Measurements from ENCODE around the gene POLQ.

The POLQ gene

GRCh38 chr3:121592856-121593702, 47.3 kb upstream of the POLQ start, which contains the start of gene FBXO40:
FBXO40 (plus strand) TSS chr3:121593379; CDS start chr3:121620576, 27,197 bp downstream.
- no peaks in the 10 kb centered on the region for H3K9me3 ChIP-seq (ENCODE audit: control insufficient read depth, insufficient read depth, low read length)
- H3K79me2 ChIP-seq (ENCODE audit: control insufficient read depth, low read length) = no peaks in the 10 kb centered on the region
- H3K4me2 ChIP-seq (ENCODE audit: low read length) = peak within 1 kb of the TSS; percentile 49
- no peaks in the 10 kb centered on the region for H3K36me3 ChIP-seq (ENCODE audit: control insufficient read depth, low read length)
- H4K20me1 ChIP-seq (ENCODE audit: control insufficient read depth, insufficient read depth, low read depth, low read length) = no peaks in the 10 kb centered on the region
- H3K27me3 ChIP-seq (ENCODE audit: control insufficient read depth, low read length) = no peaks in the 10 kb centered on the region
- H3K4me3 ChIP-seq (ENCODE audit: low read length) = peak within 1 kb of the TSS; percentile 31
- no peak within 1 kb of the TSS for H3K27ac ChIP-seq (ENCODE audit: low read depth, low read length)
- H3K9me2 ChIP-seq (replicated peaks; ENCODE audit: control insufficient read depth, low read length) = no peaks in the 10 kb centered on the region
- H3K4me1 ChIP-seq (ENCODE audit: control insufficient read depth, low read length) = peaks cover 20% of the 10 kb centered on the region
- H3F3A ChIP-seq (ENCODE audit: control insufficient read depth, insufficient read depth) = no peaks in the 10 kb centered on the region
- no peak for TF ChIP-seq CTCF (IDR thresholded peaks at IDR 0.05; ENCODE audit: low read depth, low read length, poor library complexity, severe bottlenecking)
- TF ChIP-seq EZH2phosphoT487 (IDR thresholded peaks at IDR 0.05; ENCODE audit: borderline replicate concordance, low read length) = no peak

- H3K36me3 ChIP-seq (ENCODE audit: control insufficient read depth, low read length) = no peaks in the 10 kb centered on the region
- H3K27me3 ChIP-seq (ENCODE audit: control insufficient read depth, low read length) = peaks cover 11% of the 10 kb centered on the region
- H3F3A ChIP-seq (ENCODE audit: control insufficient read depth, insufficient read depth) = no peaks in the 10 kb centered on the region
- H3K4me3 ChIP-seq (ENCODE audit: low read length) = no peak overlapping the region
- no peak overlapping the region for H3K4me2 ChIP-seq (ENCODE audit: low read length)
- no peaks in the 10 kb centered on the region for H3K9me2 ChIP-seq (replicated peaks; ENCODE audit: control insufficient read depth, low read length)
- no peaks in the 10 kb centered on the region for H4K20me1 ChIP-seq (ENCODE audit: control insufficient read depth, insufficient read depth, low read depth, low read length)
- no peak overlapping the region for H3K27ac ChIP-seq (ENCODE audit: low read depth, low read length)
- H3K79me2 ChIP-seq (ENCODE audit: control insufficient read depth, low read length) = no peaks in the 10 kb centered on the region
- no peaks in the 10 kb centered on the region for H3K4me1 ChIP-seq (ENCODE audit: control insufficient read depth, low read length)
- no peaks in the 10 kb centered on the region for H3K9me3 ChIP-seq (ENCODE audit: control insufficient read depth, insufficient read depth, low read length)
- no peak for TF ChIP-seq EZH2phosphoT487 (IDR thresholded peaks at IDR 0.05; ENCODE audit: borderline replicate concordance, low read length)
- TF ChIP-seq CTCF (IDR thresholded peaks at IDR 0.05; ENCODE audit: low read depth, low read length, poor library complexity, severe bottlenecking) = no peak
Observed at GRCh38 chr3:121584418-121584817, 38.6 kb upstream of the POLQ start.

- no peak overlapping the region for H3K27ac ChIP-seq (ENCODE audit: low read depth, low read length)
- H3K4me2 ChIP-seq (ENCODE audit: low read length) = no peak overlapping the region
- no peaks in the 10 kb centered on the region for H3K9me3 ChIP-seq (ENCODE audit: control insufficient read depth, insufficient read depth, low read length)
- H3K9me2 ChIP-seq (replicated peaks; ENCODE audit: control insufficient read depth, low read length) = no peaks in the 10 kb centered on the region
- H3K36me3 ChIP-seq (ENCODE audit: control insufficient read depth, low read length) = no peaks in the 10 kb centered on the region
- peaks cover 11% of the 10 kb centered on the region for H3K27me3 ChIP-seq (ENCODE audit: control insufficient read depth, low read length)
- H3K4me1 ChIP-seq (ENCODE audit: control insufficient read depth, low read length) = no peaks in the 10 kb centered on the region
- no peak overlapping the region for H3K4me3 ChIP-seq (ENCODE audit: low read length)
- H4K20me1 ChIP-seq (ENCODE audit: control insufficient read depth, insufficient read depth, low read depth, low read length) = no peaks in the 10 kb centered on the region
- TF ChIP-seq CTCF (IDR thresholded peaks at IDR 0.05; ENCODE audit: low read depth, low read length, poor library complexity, severe bottlenecking) = no peak
- TF ChIP-seq EZH2phosphoT487 (IDR thresholded peaks at IDR 0.05; ENCODE audit: borderline replicate concordance, low read length) = no peak
- no peaks in the 10 kb centered on the region for H3F3A ChIP-seq (ENCODE audit: control insufficient read depth, insufficient read depth)
- no peaks in the 10 kb centered on the region for H3K79me2 ChIP-seq (ENCODE audit: control insufficient read depth, low read length)
Observed at GRCh38 chr3:121581691-121582090, 35.9 kb upstream of the POLQ start.
